PC-3 (cell line): ENCODE measurements around the gene ERP44.

Experiments used
- EZH2 ChIP-seq: fragments of 300-600 bp; sonication (generic); IDR thresholded peaks from one replicate; pipeline ENCODE4 v1.6.1; 2017; ENCODE audit warnings: antibody characterized with exemption, mild to moderate bottlenecking, low read length; ENCODE audit not compliant: unreplicated experiment
- TF ChIP-seq, protein P1 (sequence below): fragments of 300-600 bp; sonication (generic); conservative IDR thresholded peaks from 2 replicates; pipeline ENCODE4 v1.5.1; 2017; ENCODE audit warnings: antibody characterized with exemption, low read depth, mild to moderate bottlenecking, low read length

DNA sequence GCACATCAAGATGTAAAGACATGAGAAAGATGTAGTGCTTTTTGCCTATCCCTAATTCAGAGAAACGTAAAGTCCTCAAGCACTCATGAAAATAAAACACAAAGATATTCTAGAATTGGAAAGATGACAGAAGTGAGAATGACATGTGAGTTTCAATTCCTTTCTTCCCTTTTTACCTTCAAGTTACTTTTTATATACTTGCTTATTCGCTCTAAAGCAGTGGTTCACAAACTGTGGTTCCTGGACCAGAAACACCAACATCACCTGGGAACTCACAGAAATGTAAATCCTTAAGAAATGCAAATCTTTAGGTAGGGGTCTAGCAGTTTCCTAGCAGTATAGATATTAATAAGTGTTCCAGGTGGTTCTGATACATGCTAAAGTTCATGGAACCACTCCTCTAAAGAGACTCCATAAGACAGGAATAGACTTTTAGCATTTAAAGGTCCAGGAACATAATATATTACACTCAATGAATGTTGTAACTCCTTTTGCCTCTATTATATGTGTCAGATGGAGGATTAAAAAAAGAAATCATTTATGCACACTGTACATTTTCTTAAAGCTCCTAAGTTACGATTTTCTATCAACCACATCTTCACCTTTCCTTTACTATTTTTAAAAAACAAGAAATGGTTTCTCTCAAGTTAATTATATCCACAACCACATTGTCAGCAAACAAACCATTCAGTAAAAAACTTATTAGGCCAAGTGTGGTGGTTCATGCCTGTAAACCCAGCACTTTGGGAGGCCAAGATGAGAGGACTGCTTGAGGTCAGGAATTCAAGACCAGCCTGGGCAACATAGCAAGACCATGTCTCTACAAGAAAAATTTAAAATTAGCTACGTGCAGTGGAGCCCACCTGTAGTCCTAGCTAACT lies 39.9 kb downstream of the ERP44 start:
- TF ChIP-seq, protein P1, sequence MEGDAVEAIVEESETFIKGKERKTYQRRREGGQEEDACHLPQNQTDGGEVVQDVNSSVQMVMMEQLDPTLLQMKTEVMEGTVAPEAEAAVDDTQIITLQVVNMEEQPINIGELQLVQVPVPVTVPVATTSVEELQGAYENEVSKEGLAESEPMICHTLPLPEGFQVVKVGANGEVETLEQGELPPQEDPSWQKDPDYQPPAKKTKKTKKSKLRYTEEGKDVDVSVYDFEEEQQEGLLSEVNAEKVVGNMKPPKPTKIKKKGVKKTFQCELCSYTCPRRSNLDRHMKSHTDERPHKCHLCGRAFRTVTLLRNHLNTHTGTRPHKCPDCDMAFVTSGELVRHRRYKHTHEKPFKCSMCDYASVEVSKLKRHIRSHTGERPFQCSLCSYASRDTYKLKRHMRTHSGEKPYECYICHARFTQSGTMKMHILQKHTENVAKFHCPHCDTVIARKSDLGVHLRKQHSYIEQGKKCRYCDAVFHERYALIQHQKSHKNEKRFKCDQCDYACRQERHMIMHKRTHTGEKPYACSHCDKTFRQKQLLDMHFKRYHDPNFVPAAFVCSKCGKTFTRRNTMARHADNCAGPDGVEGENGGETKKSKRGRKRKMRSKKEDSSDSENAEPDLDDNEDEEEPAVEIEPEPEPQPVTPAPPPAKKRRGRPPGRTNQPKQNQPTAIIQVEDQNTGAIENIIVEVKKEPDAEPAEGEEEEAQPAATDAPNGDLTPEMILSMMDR, result no peak
- no peak for TF ChIP-seq EZH2
